Ovary (tissue), 3 donors: ENCODE results near the gene MX2.

Experiments used
- POLR2A ChIP-seq: fragments of 450-650 bp; IDR thresholded peaks from one replicate; pipeline ENCODE4 v1.6.1; 2017; ENCODE audit warnings: antibody characterized with exemption, mild to moderate bottlenecking, moderate library complexity
- TF ChIP-seq, protein P1 (sequence below), 3 donors: fragments of 450-650 bp in 2 of 3; fragments of 200-600 bp in 1 of 3; IDR thresholded peaks; one replicate each; pipeline versions ENCODE4 v1.5.1 to v1.8.0; 2016 to 2022; ENCODE audit warnings: antibody characterized with exemption in 3 of 3, mild to moderate bottlenecking in 1 of 3
- donor health status: DM: no; HTN: no; CAD: no.

DNA sequence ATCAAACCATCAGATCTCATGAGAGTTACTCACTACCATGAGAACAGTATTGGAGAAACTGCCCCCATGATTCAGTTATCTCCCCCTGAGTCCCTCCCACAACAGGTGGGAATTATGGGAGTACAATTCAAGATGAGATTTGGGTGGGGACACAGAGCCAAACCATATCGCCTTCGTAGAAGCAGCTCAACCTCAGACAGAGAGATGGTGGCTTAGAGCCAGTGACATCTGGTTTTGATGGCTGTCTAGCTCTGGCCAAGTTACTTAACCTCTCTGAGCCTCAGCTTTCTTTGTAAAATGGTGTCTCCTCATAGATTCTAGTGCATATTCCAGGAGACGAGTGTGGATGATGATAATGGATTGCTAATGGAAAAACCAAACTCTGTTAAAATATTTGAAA, 91.4 kb downstream of the MX2 start:
- TF ChIP-seq, protein P1, sequence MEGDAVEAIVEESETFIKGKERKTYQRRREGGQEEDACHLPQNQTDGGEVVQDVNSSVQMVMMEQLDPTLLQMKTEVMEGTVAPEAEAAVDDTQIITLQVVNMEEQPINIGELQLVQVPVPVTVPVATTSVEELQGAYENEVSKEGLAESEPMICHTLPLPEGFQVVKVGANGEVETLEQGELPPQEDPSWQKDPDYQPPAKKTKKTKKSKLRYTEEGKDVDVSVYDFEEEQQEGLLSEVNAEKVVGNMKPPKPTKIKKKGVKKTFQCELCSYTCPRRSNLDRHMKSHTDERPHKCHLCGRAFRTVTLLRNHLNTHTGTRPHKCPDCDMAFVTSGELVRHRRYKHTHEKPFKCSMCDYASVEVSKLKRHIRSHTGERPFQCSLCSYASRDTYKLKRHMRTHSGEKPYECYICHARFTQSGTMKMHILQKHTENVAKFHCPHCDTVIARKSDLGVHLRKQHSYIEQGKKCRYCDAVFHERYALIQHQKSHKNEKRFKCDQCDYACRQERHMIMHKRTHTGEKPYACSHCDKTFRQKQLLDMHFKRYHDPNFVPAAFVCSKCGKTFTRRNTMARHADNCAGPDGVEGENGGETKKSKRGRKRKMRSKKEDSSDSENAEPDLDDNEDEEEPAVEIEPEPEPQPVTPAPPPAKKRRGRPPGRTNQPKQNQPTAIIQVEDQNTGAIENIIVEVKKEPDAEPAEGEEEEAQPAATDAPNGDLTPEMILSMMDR (IDR thresholded peaks at IDR 0.05), result no peak
- TF ChIP-seq POLR2A, result no peak
